Superior temporal gyrus (tissue), 1 donor: ENCODE measurements around the gene PCBP2.

Source experiments
- DNase-seq: peaks from one replicate; pipeline ENCODE4 v3.0.0-alpha.2; 2016; ENCODE audit errors: extremely low spot score

Gene PCBP2

GRCh38 chr12:53508534-53509170, 56.8 kb downstream of the PCBP2 start:
- peak; percentile 96 for DNase-seq

DNA sequence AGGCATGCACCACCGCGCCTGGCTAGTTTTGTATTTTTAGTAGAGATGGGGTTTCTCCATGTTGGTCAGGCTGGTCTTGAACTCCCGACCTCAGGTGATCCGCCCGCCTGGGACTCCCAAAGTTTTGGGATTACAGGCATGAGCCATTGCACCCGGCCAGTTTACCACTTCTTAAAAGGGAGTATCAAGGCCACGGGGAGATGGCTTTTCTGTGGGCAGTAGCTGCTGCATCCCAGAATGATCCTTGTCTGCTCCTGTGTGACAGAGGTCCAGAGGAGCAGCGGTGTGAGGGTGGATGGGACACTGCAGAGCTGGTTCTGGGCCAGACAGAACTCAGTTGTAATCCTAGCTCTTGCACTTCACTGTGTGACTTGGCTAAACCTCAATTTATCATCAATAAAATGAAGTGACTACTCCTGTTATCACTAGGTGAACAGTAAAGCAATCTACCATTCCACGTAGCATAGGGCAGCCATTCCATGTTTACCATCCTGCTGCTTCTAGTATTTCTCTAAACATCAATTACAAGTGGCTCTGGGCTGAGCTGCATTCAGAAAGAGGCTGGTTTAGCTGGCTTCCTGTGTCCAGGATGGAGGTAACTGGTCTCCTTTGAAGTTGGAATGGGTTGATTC, 58.4 kb downstream of the PCBP2 start:
- no peak for DNase-seq

DNA sequence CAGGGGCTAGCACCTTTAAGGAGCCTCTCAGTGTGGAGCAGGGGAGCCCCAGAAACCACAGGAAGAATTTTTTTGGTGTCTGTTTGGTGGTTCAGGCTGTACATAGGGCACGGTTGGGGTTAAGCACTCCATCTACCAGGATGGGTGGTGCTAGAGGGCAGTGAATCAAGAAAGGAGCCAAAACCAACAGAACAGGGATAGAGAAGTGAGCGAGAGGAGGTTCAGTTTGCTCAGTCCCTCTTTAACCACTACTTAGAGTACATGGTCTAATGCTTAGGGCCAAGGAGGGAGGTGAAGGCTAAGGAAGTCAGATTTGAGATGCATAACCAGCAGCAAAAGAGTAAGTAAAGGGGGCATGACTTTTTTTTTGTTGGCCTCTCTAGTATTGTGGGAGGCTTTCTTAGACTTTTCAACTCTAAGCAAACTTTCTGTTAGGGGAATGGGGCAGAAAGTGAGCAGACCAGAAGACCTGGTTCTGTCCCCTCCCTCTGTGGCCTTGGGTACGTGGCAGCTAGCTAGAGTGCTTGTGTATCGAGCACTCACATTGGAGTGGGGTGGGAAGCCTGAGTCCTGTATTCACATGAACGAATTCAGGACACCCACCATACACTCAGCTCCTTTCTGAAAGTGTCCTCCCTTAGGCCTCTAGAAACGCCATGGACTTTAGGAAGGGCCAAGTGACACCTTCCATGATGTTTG, 62.0 kb downstream of the PCBP2 start:
- no peak for DNase-seq

- DNase-seq, result no peak
These were observed 62.9 kb downstream of the PCBP2 start for GRCh38 chr12:53514628-53515290.

DNA sequence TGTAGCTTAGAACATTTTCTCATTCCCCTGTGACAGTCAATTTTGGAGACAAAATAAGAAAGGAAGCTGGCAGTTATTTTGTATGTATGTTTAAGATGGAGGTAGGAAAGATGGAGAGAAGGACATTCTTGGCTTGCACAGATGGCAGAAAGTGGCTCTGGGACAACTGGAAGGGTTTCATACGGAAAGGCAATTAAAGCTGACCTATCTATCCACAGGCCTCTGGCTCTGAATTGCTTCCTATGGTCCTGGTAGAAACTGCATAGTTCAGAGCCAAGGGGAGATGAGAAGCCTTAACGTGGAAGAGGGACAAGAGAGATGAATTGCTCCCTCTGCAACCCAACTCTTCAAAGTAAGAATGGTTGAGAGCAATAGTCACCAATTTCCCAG, 63.4 kb downstream of the PCBP2 start:
- no peak for DNase-seq

DNA sequence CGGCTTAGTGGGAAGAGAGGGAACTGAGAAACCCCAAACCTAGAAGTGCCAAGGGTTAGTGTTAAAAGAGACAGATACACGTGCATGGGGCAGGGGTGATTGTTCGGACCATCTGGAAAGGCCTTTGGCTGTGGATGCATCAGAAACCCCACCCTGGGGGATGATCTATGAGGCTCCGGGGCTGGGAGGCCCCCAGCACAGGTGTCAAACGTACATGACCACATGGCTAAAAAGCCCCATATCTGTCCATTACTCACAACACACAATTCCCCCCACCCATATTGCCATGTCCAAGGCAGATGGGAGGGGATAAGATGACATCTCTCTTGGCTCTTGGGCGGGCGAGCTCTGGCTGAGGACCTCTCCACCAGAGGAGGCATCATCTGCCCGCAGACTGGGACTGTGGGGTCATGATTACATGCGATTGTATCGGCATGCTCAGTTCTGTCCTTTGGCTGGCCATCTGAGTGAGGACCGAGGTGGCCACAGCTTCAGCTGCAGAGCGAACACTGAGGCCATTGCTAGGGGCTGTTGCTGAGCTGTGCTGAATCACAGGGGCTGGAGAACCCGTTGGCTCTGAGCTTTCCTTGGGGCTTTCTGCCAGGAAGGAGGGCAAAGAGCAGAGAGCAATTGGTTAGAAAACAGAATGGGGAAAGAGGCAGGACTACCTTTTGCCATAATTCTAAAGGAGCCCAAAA, 65.0 kb downstream of the PCBP2 start:
- no peak for DNase-seq

- no peak for DNase-seq
These were observed 66.5 kb downstream of the PCBP2 start for GRCh38 chr12:53518381-53518780.

- no peak for DNase-seq
These were observed 71.2 kb downstream of the PCBP2 start for GRCh38 chr12:53523131-53523530.

DNA sequence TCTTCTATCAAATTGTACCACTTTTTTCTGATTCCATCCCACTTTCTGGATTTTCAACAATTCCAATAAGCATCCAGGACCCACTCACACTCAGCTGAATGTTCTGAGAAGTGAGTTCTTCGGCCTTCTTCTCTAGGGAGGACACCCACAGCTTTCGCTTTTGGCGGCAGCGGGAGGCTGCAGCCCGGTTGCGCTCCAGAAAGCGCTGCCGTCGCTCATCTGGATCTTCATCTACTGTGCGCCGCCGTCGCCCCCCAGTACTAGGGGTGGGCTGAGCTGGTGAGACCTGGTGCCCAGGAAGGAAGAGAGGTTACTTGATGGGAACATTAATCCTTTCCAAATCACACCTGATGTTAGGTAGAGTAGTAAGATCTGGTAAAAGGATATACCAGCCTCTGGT, 72.6 kb downstream of the PCBP2 start:
- DNase-seq, result no peak

- no peak for DNase-seq
These were observed 78.2 kb downstream of the PCBP2 start for GRCh38 chr12:53530061-53530460.
